Right cardiac atrium (tissue), 5 donors: Measurements from ENCODE around the gene MREG. TPM values are rescaled to one million over a fixed set of nuclear protein-coding genes. Genes with fewer than 3 reads are reported as not detected.
A peak's percentile ranks its signal among the peaks of the same experiment; 100 is the strongest.
"Not testable (repeated sequence)": the region's sequence is repeated elsewhere in the genome, so short reads cannot be mapped to it uniquely, and the experiment has no call there.

ENCODE experiments used
- ATAC-seq, 2 donors: fragments of 200-7000 bp; cut with Tn5 transposase; one replicate each; pipeline versions ENCODE4 v1.8.0 to v1.9.1; 2020; ENCODE audit warnings: moderate library complexity in 2 of 2, mild to moderate bottlenecking in 1 of 2
- DNase-seq, 3 donors: peaks; one replicate each; pipeline ENCODE4 v3.0.0-alpha.2; 2020
- H3K27ac ChIP-seq: one replicate; pipeline ENCODE4 v1.5.1; 2013; ENCODE audit warnings: mild to moderate bottlenecking, low read length, control low read depth, moderate library complexity
- H3K27me3 ChIP-seq: one replicate; pipeline ENCODE4 v1.6.1; 2013; ENCODE audit not compliant: control insufficient read depth, insufficient read depth
- H3K4me1 ChIP-seq: one replicate; pipeline ENCODE4 v1.6.1; 2013; ENCODE audit warnings: low read length; ENCODE audit not compliant: control insufficient read depth, insufficient read depth
- H3K4me3 ChIP-seq: one replicate; pipeline ENCODE4 v1.5.1; 2013; ENCODE audit warnings: low read length, control low read depth
- H3K9me3 ChIP-seq: one replicate; pipeline ENCODE4 v1.6.1; 2013; ENCODE audit warnings: low read length; ENCODE audit not compliant: control insufficient read depth
- WGBS: extraction: QIAGEN DNeasy Blood & Tissue Kit; methylation state at CpG from one replicate; pipeline ENCODE4 v1.1.7; 2013; 5-methylcytosine and 5-hydroxymethylcytosine counted together
- intact Hi-C, 4 donors: fragments of 100-400 bp; cut with DNase I; formaldehyde crosslinking; loops; one replicate each; pipeline versions ENCODE4 v1.11.0 to v1.14.0; 2022 to 2023
- polyA plus RNA-seq: library from polyadenylated mRNA; stranded (reverse); fragments of 200-250 nt; gene quantifications from one replicate; pipeline ENCODE4 v1.2.3, GENCODE V29; 2013
- total RNA-seq, 4 donors: library from RNA; stranded (reverse); fragmentation: NEBNext Ultra II Directional; extraction: Animal tissue kit (Norgen Biotek cat#: 25700); gene quantifications; one replicate each; pipeline ENCODE4 v1.2.1, GENCODE V29; 2021
- donor health status: healthy with polysubstance abuse.
- donor health status: DM: no; HTN: yes; CAD: no.
- donor health status: DM: no; HTN: no; CAD: no.
- donor health status: DM: no; HTN: yes; CAD: no; lungs with severe emphysema.
- donor health status: DM: yes; HTN: yes; CAD: no.

The MREG gene
- total and polyA plus RNA-seq, 5 donors = 0.31 to 0.82 (median 0.50) TPM

DNA sequence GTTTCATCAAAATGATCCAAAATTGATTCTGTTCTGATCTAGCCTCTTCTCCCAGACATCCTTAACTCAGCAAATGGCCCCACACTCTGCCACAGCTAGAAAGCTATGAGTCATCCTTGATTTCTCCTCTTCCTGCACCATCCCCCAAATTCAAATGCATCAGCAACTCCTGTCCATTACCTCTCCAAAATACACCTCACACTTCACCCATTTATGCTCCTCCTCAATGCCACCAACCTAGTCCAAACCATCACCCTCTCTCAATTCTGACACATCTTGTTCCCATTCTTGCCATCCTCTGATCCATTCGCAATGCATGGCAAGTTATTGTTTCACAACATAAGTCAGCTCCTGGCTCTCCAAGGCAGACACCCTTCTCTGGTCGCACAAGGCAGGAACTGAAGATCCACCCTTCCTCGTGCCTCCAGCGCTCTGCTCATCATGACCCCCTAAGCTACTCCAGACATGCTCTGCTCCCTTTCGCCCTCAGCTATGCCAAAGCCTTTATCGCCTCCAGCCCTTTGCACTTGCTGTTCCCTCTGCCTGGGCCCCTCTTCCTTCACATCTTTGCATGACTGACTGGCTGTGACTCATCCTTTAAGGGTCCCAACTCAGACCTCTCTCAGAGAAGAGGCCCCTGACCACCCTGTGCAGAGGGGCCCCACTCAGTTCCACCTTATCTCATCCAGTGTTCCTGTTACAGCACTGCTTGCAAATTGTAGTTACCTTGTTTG, 83.6 kb downstream of the MREG start:
- DNase-seq (no peak), ATAC-seq (peak in 1 of 2 donors; percentile 25)
- H3K9me3 ChIP-seq = no peaks in the 10 kb centered on the region
- intact Hi-C loops = no loop called here
- H3K27ac ChIP-seq = no peak overlapping the region
- no peaks in the 10 kb centered on the region for H3K4me1 ChIP-seq
- WGBS = 88% methylated on average over 6 of the region's 6 CpGs
- no peaks in the 10 kb centered on the region for H3K27me3 ChIP-seq
- H3K4me3 ChIP-seq = no peak overlapping the region

DNA sequence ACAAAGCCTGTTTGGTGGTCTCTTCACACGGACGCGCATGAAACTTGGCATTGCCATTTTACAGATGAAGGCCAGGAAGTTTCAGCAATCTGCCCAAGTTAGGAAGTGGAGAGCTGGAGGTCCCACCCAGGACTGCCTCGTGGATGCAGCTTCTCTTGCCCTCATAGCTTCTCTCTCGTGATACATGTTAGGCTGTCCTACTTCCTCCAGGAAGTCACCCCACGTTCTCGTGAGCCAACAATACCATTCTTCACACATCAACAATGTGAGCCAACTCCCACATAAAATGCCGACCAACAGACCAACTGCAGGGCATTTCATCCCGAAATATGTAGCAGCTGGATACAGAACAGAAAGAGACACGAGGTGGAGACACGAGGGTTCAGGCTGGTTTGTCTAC, 85.3 kb downstream of the MREG start:
- Histone ChIP-seq H3K27me3 (no peaks in the 10 kb centered on the region), H3K4me1 (no peaks in the 10 kb centered on the region), H3K27ac (no peak overlapping the region), H3K9me3 (no peaks in the 10 kb centered on the region), H3K4me3 (no peak overlapping the region)
- ATAC-seq (no peak), DNase-seq (no peak)
- intact Hi-C loops = no loop called here
- 70% methylated on average over 11 of the region's 11 CpGs for WGBS

- H3K4me1 ChIP-seq, intact Hi-C loops, ATAC-seq, H3K4me3 ChIP-seq, H3K27me3 ChIP-seq, DNase-seq, H3K27ac ChIP-seq, H3K9me3 ChIP-seq: not testable (repeated sequence)
- 92% methylated on average over 6 of the region's 6 CpGs for WGBS
Measured at GRCh38 chr2:215926992-215927391, 86.4 kb downstream of the MREG start.

DNA sequence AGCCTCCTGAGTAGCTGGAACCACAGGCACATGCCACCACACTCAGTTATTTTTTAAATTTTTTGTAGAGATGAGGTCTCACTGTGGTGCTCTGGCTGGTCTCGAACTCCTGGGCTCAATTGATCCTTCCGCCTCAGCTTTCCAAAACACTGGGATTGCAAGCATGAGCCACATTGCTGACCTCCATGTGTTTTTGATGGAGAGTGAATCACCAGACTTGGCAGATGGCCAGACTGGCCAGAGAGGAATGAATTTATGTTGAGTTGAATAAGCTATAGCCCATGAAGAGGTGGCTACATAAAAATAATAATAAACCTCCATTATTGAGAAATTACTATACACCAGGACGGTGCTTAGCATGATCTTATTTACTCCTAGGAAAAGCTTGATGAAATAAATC, 91.5 kb downstream of the MREG start:
- no peaks in the 10 kb centered on the region for H3K27me3 ChIP-seq
- peaks cover 1% of the 10 kb centered on the region for H3K4me1 ChIP-seq
- DNase-seq = peak in 2 of 3 donors; percentile 31 to 46
- no peak for ATAC-seq
- no peak overlapping the region for H3K4me3 ChIP-seq
- H3K9me3 ChIP-seq = no peaks in the 10 kb centered on the region
- H3K27ac ChIP-seq = no peak overlapping the region
- 86% methylated on average over 3 of the region's 3 CpGs for WGBS
- intact Hi-C loops = no loop called here

DNA sequence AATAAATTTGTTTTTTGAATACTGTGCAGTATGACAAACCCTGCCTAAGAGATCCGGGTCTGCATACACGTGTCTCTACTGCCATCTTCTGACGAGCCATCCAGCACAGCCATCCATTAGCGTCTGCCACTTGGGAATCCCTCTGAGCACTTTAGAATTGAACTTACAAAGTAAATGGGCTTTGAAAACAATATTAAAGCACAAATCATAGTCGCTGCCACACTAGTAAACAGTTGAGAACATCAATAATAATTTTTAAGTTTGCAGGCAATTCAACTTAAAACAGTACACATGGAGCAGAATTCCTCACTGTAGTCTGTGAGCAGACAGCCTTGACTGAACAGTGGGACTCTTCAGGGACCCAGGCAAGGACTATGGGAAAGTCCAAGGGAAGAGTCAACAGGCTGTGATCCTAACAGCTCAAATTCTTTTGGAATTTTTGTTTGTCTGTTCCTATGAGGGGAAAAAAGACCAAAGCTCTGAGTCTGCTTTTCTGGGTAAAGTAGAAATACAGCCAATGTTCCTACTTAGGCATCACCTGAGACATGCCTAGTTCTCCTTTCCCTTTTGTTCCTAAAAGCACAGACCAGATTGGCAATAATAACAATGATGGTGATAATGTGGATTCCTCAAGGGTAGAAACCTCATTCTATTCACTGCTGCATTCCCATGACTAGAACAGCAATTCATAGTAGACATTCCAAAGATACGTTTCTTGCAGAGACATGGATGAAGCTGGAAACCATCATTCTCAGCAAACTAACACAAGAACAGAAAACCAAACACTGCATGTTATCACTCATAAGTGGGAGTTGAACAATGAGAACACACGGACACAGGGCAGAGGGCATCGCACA, 92.9 kb downstream of the MREG start:
- intact Hi-C loops = no loop called here

DNA sequence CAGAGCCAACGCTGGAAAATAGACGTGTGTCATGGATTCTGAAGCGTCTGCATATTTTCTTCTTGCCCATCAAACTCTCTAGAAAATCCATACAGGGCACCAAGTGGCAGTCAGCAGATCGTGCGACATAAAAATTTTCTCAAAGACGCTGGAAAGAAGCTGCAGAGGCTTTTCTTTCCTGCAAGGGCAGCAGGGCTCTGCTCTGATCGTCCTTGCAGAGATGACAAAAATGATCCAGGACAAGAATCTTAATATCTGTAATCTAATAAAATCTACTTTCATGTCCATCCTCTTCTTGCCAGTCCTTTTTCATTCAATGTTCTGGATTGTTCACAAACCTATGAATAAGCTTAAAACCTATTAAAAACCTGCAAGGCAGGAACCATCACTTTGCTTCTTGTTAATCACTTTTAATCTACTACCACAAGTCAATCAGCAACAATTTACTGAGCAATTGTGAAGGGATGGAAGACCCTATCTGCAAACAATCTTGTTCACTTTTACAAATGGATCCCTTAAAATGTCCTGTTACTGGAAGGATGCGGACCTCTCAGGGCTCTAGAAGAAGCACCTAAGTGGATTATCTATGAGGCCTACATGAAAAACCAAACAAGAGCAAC, 93.6 kb downstream of the MREG start:
- DNase-seq (no peak), ATAC-seq (no peak)
- peaks cover 1% of the 10 kb centered on the region for H3K4me1 ChIP-seq
- no peak overlapping the region for H3K27ac ChIP-seq
- no peak overlapping the region for H3K4me3 ChIP-seq
- no peaks in the 10 kb centered on the region for H3K27me3 ChIP-seq
- 68% methylated on average over 8 of the region's 8 CpGs for WGBS
- intact Hi-C loops = loop anchor here in 3 of 4 donors (5.0 to 10.0 kb wide), 2 partner anchors 465 to 467 kb away; no protein-coding TSS in a partner anchor
- no peaks in the 10 kb centered on the region for H3K9me3 ChIP-seq

More for the DNA sequence above, 92.9 kb downstream of the MREG start:
- Histone ChIP-seq H3K9me3 (no peaks in the 10 kb centered on the region), H3K27ac (no peak overlapping the region), H3K27me3 (no peaks in the 10 kb centered on the region), H3K4me1 (peaks cover 1% of the 10 kb centered on the region), H3K4me3 (no peak overlapping the region)
- whole genome bisulfite sequencing = 28% methylated on average over 8 of the region's 8 CpGs
- peak; percentile 65 to 85 (median 70) for DNase-seq
- peak; percentile 96 to 97 for ATAC-seq

GRCh38 chr2:215918901-215919599, 94.3 kb downstream of the MREG start:
- Histone ChIP-seq H3K9me3 (no peaks in the 10 kb centered on the region), H3K27ac (no peak overlapping the region), H3K27me3 (no peaks in the 10 kb centered on the region), H3K4me3 (no peak overlapping the region), H3K4me1 (peaks cover 1% of the 10 kb centered on the region)
- no peak for ATAC-seq
- WGBS = 61% methylated on average over 3 of the region's 3 CpGs
- intact Hi-C loops = loop anchor here in 3 of 4 donors (5.0 to 10.0 kb wide), 2 partner anchors 464 to 467 kb away; no protein-coding TSS in a partner anchor
- DNase-seq = no peak

GRCh38 chr2:215917953-215918620, 95.3 kb downstream of the MREG start:
- H3K4me3 ChIP-seq = no peak overlapping the region
- H3K4me1 ChIP-seq = peaks cover 1% of the 10 kb centered on the region
- 54% methylated on average over 3 of the region's 3 CpGs for WGBS
- ATAC-seq (no peak), DNase-seq (no peak)
- intact Hi-C loops = loop anchor here in 3 of 4 donors (5.0 to 10.0 kb wide), 2 partner anchors 463 to 466 kb away; no protein-coding TSS in a partner anchor
- H3K27ac ChIP-seq = no peak overlapping the region
- no peaks in the 10 kb centered on the region for H3K9me3 ChIP-seq
- no peaks in the 10 kb centered on the region for H3K27me3 ChIP-seq

GRCh38 chr2:215915441-215915840, 97.9 kb downstream of the MREG start:
- WGBS = 84% methylated on average over 5 of the region's 5 CpGs
- Histone ChIP-seq H3K4me3 (no peak overlapping the region), H3K27me3 (no peaks in the 10 kb centered on the region), H3K9me3 (no peaks in the 10 kb centered on the region), H3K4me1 (peaks cover 1% of the 10 kb centered on the region), H3K27ac (no peak overlapping the region)
- DNase-seq (no peak), ATAC-seq (no peak)
- intact Hi-C loops = loop anchor here in 3 of 4 donors (5.0 to 10.0 kb wide), 2 partner anchors 461 to 463 kb away; no protein-coding TSS in a partner anchor

DNA sequence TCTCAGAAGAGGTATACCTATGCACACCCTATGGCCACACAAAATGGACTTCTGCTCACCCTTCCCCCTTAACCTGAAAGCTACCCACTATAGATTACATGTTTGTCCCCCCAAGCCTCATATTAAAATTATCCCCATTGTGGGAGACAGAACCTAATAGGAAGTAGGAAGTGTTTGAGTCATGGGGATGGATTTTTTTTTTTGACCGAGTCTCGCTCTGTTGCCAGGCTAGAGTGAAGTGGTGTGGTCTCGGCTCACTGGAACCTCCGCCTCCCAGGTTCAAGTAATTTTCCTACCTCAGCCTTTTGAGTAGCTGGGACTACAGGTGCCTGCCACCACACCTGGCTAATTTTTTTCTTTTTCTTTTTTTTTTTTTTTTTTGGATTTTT, 98.6 kb downstream of the MREG start:
- ATAC-seq (no peak), DNase-seq (no peak)
- H3K27ac ChIP-seq = no peak overlapping the region
- H3K4me1 ChIP-seq = peaks cover 1% of the 10 kb centered on the region
- H3K9me3 ChIP-seq = no peaks in the 10 kb centered on the region
- intact Hi-C loops = loop anchor here in 3 of 4 donors (5.0 to 10.0 kb wide), 2 partner anchors 460 to 462 kb away; no protein-coding TSS in a partner anchor
- WGBS = 92% methylated on average over 4 of the region's 4 CpGs
- no peak overlapping the region for H3K4me3 ChIP-seq
- no peaks in the 10 kb centered on the region for H3K27me3 ChIP-seq
